WTC11 (cell line): ENCODE measurements around the gene FBXW4. TPM values are rescaled to one million over a fixed set of nuclear protein-coding genes. Genes with fewer than 3 reads are reported as not detected.

ENCODE experiments used
- ATAC-seq: fragments of 200-7000 bp; cut with Tn5 transposase; 2 replicates; pipeline ENCODE4 v1.10.0; 2021; ENCODE audit warnings: mild to moderate bottlenecking, moderate library complexity
- CTCF ChIA-PET: fragments of 300-600 bp; sonication (Branson Sonifier 250); formaldehyde crosslinking; loops from one replicate; lab custom pipeline; 2021; ENCODE audit warnings: antibody characterized with exemption; lab: Charles Lee
- POLR2A ChIA-PET: fragments of 350-600 bp; sonication (Branson Sonifier 250); formaldehyde crosslinking; loops from one replicate; lab custom pipeline; 2021; ENCODE audit warnings: antibody characterized with exemption; lab: Charles Lee
- DNase-seq: peaks from one replicate; pipeline ENCODE4 v3.0.0; 2021; ENCODE audit warnings: low spot score
- H3K27ac Mint-ChIP-seq: 2 replicates; pipeline ENCODE4 v1.8.0; 2021; ENCODE audit warnings: mixed read lengths
- H3K27me3 Mint-ChIP-seq: 2 replicates; pipeline ENCODE4 v1.8.0; 2021; ENCODE audit warnings: low read depth, mild to moderate bottlenecking, moderate library complexity, mixed read lengths
- H3K36me3 Mint-ChIP-seq: 2 replicates; pipeline ENCODE4 v1.8.0; 2021; ENCODE audit warnings: mixed read lengths
- H3K4me1 Mint-ChIP-seq: 2 replicates; pipeline ENCODE4 v1.8.0; 2022; ENCODE audit warnings: mixed read lengths
- H3K4me3 Mint-ChIP-seq: 2 replicates; pipeline ENCODE4 v1.8.0; 2021; ENCODE audit warnings: mild to moderate bottlenecking, moderate library complexity, mixed read lengths
- H3K9me3 Mint-ChIP-seq: 2 replicates; pipeline ENCODE4 v1.8.0; 2021; ENCODE audit warnings: mixed read lengths
- FOXJ3 ChIP-seq: sonication (generic); formaldehyde crosslinking; IDR thresholded peaks from 2 replicates; pipeline ENCODE4 v1.9.0; 2021; ENCODE audit warnings: missing genetic modification reagents, mild to moderate bottlenecking, borderline replicate concordance
- FOXP1 ChIP-seq: sonication (generic); formaldehyde crosslinking; IDR thresholded peaks from 2 replicates; pipeline ENCODE4 v1.8.0; 2022; ENCODE audit warnings: missing genetic modification reagents, mild to moderate bottlenecking, moderate library complexity, borderline replicate concordance
- JAZF1 ChIP-seq: fragments of 250-450 bp; sonication (Bioruptor Pico); IDR thresholded peaks from 2 replicates; pipeline ENCODE4 v1.9.0; 2021; ENCODE audit warnings: moderate library complexity, mild to moderate bottlenecking, inconsistent platforms
- NR2C2 ChIP-seq: sonication (generic); formaldehyde crosslinking; IDR thresholded peaks from 2 replicates; pipeline ENCODE4 v1.8.0; 2022; ENCODE audit warnings: mild to moderate bottlenecking, missing genetic modification reagents
- RELA ChIP-seq: sonication (generic); formaldehyde crosslinking; IDR thresholded peaks from 2 replicates; pipeline ENCODE4 v1.8.1; 2022; ENCODE audit warnings: missing genetic modification reagents, mild to moderate bottlenecking, borderline replicate concordance
- SP1 ChIP-seq: sonication (generic); formaldehyde crosslinking; conservative IDR thresholded peaks from 2 replicates; pipeline ENCODE4 v1.8.1; 2022; ENCODE audit warnings: missing genetic modification reagents
- ZBTB21 ChIP-seq: sonication (generic); formaldehyde crosslinking; IDR thresholded peaks from 2 replicates; pipeline ENCODE4 v1.8.1; 2023; ENCODE audit warnings: mild to moderate bottlenecking, missing genetic modification reagents, borderline replicate concordance
- ZNF121 ChIP-seq: sonication (generic); formaldehyde crosslinking; IDR thresholded peaks from 2 replicates; pipeline ENCODE4 v1.8.0; 2023; ENCODE audit warnings: missing genetic modification reagents
- ZNF219 ChIP-seq: sonication (generic); formaldehyde crosslinking; IDR thresholded peaks from 2 replicates; pipeline ENCODE4 v1.8.0; 2023; ENCODE audit warnings: missing genetic modification reagents, mild to moderate bottlenecking, borderline replicate concordance
- ZNF263 ChIP-seq: sonication (generic); formaldehyde crosslinking; IDR thresholded peaks from 2 replicates; pipeline ENCODE4 v1.8.1; 2022; ENCODE audit warnings: low read depth, mild to moderate bottlenecking, moderate library complexity, missing genetic modification reagents
- ZNF671 ChIP-seq: fragments of 250-450 bp; sonication (Bioruptor Pico); IDR thresholded peaks from 2 replicates; pipeline ENCODE4 v1.8.0; 2021; ENCODE audit warnings: mild to moderate bottlenecking
- total RNA-seq: library from RNA; stranded (reverse); gene quantifications from 3 replicates; pipeline ENCODE4 v1.2.3, GENCODE V29; 2021
- TF ChIP-seq, protein P1 (sequence below): sonication (generic); formaldehyde crosslinking; IDR thresholded peaks from 2 replicates; pipeline ENCODE4 v1.8.1; 2023; ENCODE audit warnings: mild to moderate bottlenecking, missing genetic modification reagents, moderate library complexity
- TF ChIP-seq, protein P2 (sequence below): sonication (generic); formaldehyde crosslinking; IDR thresholded peaks from 2 replicates; pipeline ENCODE4 v1.8.1; 2023; ENCODE audit warnings: mild to moderate bottlenecking, missing genetic modification reagents
- TF ChIP-seq, protein P3 (sequence below): fragments of 250-450 bp; sonication (Bioruptor Pico); conservative IDR thresholded peaks from 2 replicates; pipeline ENCODE4 v1.9.0; 2021; ENCODE audit warnings: mild to moderate bottlenecking
- TF ChIP-seq, protein P4 (sequence below): sonication (generic); formaldehyde crosslinking; IDR thresholded peaks from 2 replicates; pipeline ENCODE4 v1.8.0; 2023; ENCODE audit warnings: missing genetic modification reagents, mild to moderate bottlenecking, borderline replicate concordance
- TF ChIP-seq, protein P5 (sequence below): sonication (generic); formaldehyde crosslinking; conservative IDR thresholded peaks from 2 replicates; pipeline ENCODE4 v1.8.1; 2022; ENCODE audit warnings: mild to moderate bottlenecking, missing genetic modification reagents
- TF ChIP-seq, protein P6 (sequence below): sonication (generic); formaldehyde crosslinking; IDR thresholded peaks from 2 replicates; pipeline ENCODE4 v1.8.0; 2022; ENCODE audit warnings: mild to moderate bottlenecking, missing genetic modification reagents
- TF ChIP-seq, protein P7 (sequence below): fragments of 250-450 bp; sonication (Bioruptor Pico); IDR thresholded peaks from 2 replicates; pipeline ENCODE4 v1.9.0; 2021; ENCODE audit warnings: mild to moderate bottlenecking
- TF ChIP-seq, protein P8 (sequence below): sonication (generic); formaldehyde crosslinking; IDR thresholded peaks from 2 replicates; pipeline ENCODE4 v1.8.0; 2022; ENCODE audit warnings: mild to moderate bottlenecking, missing genetic modification reagents

FBXW4 gene
- total RNA-seq, 1 experiment from 2014 or later: 45.3 TPM

DNA sequence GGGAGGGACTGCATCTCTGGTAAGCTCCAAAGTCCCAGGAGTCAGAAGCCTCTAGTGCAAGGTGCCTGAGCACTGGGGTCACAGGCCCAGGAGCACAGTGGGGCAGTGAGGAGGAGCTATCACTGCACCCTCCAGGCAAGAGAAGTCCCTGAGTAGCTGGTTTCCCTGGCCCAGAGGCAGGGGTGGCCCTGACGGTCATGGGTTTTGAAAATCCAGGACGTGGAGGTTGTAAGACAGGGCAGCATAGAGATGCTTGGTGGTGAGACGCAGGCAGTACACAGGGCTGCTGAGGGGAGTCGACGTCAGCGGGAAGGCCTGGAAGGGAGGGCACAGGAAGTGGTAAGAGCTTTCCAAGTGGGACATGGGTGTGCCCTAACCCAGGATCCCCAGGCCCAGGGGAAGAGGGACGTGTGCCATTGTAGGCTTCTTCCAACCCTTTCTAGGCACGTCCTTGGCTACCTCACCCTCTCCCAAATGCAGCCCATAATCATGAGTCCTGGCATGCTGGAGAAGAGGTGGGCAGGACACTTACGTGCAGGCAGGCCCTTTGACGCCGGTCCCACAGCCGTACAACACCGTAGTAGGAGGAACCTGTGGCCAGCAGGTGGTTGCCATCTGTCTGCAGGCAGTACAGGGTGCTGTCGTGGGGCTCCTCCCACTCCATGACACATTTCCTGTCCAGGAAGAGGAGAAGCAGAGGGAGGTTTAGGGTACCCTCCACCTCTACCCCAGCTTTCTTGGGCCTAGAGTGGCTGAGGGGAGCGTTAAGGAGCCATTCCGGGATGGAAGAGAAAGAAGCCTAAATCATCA lies 83.7 kb downstream of the FBXW4 start (continued):
- TF ChIP-seq, protein P1, sequence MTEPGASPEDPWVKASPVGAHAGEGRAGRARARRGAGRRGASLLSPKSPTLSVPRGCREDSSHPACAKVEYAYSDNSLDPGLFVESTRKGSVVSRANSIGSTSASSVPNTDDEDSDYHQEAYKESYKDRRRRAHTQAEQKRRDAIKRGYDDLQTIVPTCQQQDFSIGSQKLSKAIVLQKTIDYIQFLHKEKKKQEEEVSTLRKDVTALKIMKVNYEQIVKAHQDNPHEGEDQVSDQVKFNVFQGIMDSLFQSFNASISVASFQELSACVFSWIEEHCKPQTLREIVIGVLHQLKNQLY (CRISPR knock-in tag): no peak

DNA sequence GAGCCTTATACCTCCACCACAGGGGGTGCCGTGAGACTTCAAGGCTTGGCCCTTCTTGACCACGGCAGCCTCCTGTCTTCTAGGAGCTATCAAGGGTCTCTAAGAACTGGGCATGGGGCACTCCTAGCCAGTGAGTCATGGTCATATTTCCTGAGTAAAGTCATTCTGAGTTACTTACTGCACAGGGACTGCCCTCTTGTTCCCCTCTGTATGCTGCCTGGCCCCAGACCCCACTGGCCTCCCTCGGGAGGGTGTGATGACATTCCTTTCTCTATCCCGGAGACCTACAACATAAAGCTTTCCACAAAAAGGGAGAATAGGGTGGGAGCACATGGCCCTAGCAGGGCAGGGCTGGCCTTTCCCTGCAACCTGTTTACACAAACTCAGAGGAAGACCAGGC lies 85.5 kb downstream of the FBXW4 start:
- Mint-ChIP-seq H3K4me1 (peaks cover 13% of the 10 kb centered on the region), H3K27me3 (no peaks in the 10 kb centered on the region), H3K36me3 (peaks cover 24% of the 10 kb centered on the region), H3K9me3 (no peaks in the 10 kb centered on the region), H3K4me3 (no peak overlapping the region), H3K27ac (no peak overlapping the region)
- no peak for DNase-seq
- no peak for ATAC-seq
- TF ChIP-seq FOXJ3 (no peak), JAZF1 (CRISPR knock-in tag) (no peak), NR2C2 (no peak), ZBTB21 (CRISPR knock-in tag) (no peak), ZNF219 (no peak), ZNF671 (CRISPR knock-in tag) (no peak), ZNF263 (no peak), RELA (CRISPR knock-in tag) (no peak), SP1 (CRISPR knock-in tag) (no peak), FOXP1 (CRISPR knock-in tag) (no peak), ZNF121 (no peak)
- TF ChIP-seq, protein P2, sequence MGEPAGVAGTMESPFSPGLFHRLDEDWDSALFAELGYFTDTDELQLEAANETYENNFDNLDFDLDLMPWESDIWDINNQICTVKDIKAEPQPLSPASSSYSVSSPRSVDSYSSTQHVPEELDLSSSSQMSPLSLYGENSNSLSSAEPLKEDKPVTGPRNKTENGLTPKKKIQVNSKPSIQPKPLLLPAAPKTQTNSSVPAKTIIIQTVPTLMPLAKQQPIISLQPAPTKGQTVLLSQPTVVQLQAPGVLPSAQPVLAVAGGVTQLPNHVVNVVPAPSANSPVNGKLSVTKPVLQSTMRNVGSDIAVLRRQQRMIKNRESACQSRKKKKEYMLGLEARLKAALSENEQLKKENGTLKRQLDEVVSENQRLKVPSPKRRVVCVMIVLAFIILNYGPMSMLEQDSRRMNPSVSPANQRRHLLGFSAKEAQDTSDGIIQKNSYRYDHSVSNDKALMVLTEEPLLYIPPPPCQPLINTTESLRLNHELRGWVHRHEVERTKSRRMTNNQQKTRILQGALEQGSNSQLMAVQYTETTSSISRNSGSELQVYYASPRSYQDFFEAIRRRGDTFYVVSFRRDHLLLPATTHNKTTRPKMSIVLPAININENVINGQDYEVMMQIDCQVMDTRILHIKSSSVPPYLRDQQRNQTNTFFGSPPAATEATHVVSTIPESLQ: no peak
- TF ChIP-seq, protein P3, sequence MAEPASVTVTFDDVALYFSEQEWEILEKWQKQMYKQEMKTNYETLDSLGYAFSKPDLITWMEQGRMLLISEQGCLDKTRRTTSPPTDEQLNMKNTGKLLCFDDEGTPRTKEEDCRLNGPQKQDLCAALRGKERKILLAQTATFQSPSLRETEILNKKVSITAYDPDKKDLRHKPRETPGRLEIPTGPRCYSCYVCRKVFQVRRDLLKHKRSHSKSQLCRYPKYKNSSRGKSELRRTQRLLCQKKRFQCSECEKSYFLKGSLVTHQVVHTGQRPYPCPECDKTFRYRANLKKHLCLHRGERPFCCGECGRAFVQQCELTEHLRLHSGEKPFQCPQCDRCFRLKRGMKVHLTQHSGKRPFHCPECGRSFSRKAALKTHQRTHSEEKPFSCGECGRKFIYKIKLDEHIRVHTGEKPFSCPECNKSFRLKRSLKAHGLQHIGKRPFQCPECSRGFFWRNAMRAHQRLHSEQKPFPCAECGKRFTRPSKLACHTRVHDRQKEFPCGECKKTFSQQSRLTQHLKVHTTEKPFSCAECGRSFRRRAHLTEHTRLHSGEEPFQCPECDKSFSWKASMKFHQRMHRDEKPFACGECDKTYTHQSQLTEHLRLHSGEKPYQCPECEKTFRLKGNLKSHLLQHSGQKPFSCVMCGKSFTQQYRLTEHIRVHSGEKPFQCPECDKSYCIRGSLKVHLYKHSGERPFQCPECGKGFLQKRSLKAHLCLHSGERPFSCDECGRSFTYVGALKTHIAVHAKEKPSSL (CRISPR knock-in tag): no peak
- TF ChIP-seq, protein P4, sequence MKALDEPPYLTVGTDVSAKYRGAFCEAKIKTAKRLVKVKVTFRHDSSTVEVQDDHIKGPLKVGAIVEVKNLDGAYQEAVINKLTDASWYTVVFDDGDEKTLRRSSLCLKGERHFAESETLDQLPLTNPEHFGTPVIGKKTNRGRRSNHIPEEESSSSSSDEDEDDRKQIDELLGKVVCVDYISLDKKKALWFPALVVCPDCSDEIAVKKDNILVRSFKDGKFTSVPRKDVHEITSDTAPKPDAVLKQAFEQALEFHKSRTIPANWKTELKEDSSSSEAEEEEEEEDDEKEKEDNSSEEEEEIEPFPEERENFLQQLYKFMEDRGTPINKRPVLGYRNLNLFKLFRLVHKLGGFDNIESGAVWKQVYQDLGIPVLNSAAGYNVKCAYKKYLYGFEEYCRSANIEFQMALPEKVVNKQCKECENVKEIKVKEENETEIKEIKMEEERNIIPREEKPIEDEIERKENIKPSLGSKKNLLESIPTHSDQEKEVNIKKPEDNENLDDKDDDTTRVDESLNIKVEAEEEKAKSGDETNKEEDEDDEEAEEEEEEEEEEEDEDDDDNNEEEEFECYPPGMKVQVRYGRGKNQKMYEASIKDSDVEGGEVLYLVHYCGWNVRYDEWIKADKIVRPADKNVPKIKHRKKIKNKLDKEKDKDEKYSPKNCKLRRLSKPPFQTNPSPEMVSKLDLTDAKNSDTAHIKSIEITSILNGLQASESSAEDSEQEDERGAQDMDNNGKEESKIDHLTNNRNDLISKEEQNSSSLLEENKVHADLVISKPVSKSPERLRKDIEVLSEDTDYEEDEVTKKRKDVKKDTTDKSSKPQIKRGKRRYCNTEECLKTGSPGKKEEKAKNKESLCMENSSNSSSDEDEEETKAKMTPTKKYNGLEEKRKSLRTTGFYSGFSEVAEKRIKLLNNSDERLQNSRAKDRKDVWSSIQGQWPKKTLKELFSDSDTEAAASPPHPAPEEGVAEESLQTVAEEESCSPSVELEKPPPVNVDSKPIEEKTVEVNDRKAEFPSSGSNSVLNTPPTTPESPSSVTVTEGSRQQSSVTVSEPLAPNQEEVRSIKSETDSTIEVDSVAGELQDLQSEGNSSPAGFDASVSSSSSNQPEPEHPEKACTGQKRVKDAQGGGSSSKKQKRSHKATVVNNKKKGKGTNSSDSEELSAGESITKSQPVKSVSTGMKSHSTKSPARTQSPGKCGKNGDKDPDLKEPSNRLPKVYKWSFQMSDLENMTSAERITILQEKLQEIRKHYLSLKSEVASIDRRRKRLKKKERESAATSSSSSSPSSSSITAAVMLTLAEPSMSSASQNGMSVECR: no peak
- TF ChIP-seq, protein P5, sequence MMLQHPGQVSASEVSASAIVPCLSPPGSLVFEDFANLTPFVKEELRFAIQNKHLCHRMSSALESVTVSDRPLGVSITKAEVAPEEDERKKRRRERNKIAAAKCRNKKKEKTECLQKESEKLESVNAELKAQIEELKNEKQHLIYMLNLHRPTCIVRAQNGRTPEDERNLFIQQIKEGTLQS (CRISPR knock-in tag): no peak
- TF ChIP-seq, protein P6, sequence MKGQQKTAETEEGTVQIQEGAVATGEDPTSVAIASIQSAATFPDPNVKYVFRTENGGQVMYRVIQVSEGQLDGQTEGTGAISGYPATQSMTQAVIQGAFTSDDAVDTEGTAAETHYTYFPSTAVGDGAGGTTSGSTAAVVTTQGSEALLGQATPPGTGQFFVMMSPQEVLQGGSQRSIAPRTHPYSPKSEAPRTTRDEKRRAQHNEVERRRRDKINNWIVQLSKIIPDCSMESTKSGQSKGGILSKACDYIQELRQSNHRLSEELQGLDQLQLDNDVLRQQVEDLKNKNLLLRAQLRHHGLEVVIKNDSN (CRISPR knock-in tag): no peak
- TF ChIP-seq, protein P7, sequence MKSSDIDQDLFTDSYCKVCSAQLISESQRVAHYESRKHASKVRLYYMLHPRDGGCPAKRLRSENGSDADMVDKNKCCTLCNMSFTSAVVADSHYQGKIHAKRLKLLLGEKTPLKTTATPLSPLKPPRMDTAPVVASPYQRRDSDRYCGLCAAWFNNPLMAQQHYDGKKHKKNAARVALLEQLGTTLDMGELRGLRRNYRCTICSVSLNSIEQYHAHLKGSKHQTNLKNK (CRISPR knock-in tag): no peak
- TF ChIP-seq, protein P8, sequence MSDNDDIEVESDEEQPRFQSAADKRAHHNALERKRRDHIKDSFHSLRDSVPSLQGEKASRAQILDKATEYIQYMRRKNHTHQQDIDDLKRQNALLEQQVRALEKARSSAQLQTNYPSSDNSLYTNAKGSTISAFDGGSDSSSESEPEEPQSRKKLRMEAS (CRISPR knock-in tag): no peak
- POLR2A ChIA-PET: no interaction called here
- CTCF ChIA-PET: no interaction called here
